Cardiac fibroblast (primary cell): ENCODE data around the gene SNX13.

ENCODE experiments used
- DNase-seq, 2 donors: peaks; one replicate each; pipeline versions ENCODE4 v3.0.0 to v3.0.0-alpha.2; 2010; ENCODE audit warnings: low read depth in 2 of 2
- H3K4me3 ChIP-seq, 2 donors: replicated peaks in 1 of 2; 1 replicate in 1 of 2; 2 replicates in 1 of 2; pipeline ENCODE4 v1.5.1; 2011; ENCODE audit warnings: low read depth in 2 of 2, low read length in 2 of 2, mild to moderate bottlenecking in 2 of 2, moderate library complexity in 1 of 2
- CTCF ChIP-seq: IDR thresholded peaks from one replicate; pipeline ENCODE4 v1.5.1; 2011; ENCODE audit warnings: low read depth, mild to moderate bottlenecking, low read length, inconsistent platforms

The SNX13 gene

GRCh38 chr7:17802056-17802455 is 138.2 kb downstream of the SNX13 start:
- H3K4me3 ChIP-seq: no peak overlapping the region
- TF ChIP-seq CTCF: no peak
- peak in 1 of 2 donors; percentile 54 for DNase-seq

- DNase-seq: no peak
- no peak for TF ChIP-seq CTCF
- no peak overlapping the region for H3K4me3 ChIP-seq
Observed at GRCh38 chr7:17792075-17792936, 148.0 kb downstream of the SNX13 start.

GRCh38 chr7:17787257-17787656 is 153.0 kb downstream of the SNX13 start:
- TF ChIP-seq CTCF: no peak
- no peak for DNase-seq
- no peak overlapping the region for H3K4me3 ChIP-seq

GRCh38 chr7:17786314-17786852 is 153.9 kb downstream of the SNX13 start:
- DNase-seq: no peak
- TF ChIP-seq CTCF: no peak

GRCh38 chr7:17782216-17782549 is 158.1 kb downstream of the SNX13 start:
- TF ChIP-seq CTCF: no peak
- no peak overlapping the region for H3K4me3 ChIP-seq
- DNase-seq: no peak

More at GRCh38 chr7:17786314-17786852, 153.9 kb downstream of the SNX13 start:
- H3K4me3 ChIP-seq: no peak overlapping the region

GRCh38 chr7:17781491-17782215 is 158.6 kb downstream of the SNX13 start:
- peak; percentile 52 to 67 for DNase-seq
- no peak for TF ChIP-seq CTCF
- H3K4me3 ChIP-seq: no peak overlapping the region
